ENCODE results near the gene AGBL4. TPM values are rescaled to one million over a fixed set of nuclear protein-coding genes. Genes with fewer than 3 reads are reported as not detected.

The AGBL4 gene
- total RNA-seq, 3 donors from 2014 or later: 0.46 to 0.57 TPM; not detected in 1

GRCh38 chr1:48681476-48682305 lies 1342.1 kb downstream of the AGBL4 start:
- Histone ChIP-seq H3K36me3 (ENCODE audit: low read depth) (no peaks in the 10 kb centered on the region), H3K4me1 (ENCODE audit: low read depth) (no peaks in the 10 kb centered on the region), H3K9me3 (no peaks in the 10 kb centered on the region), H3K4me3 (no peak overlapping the region)
- no peak for TF ChIP-seq CTCF (IDR thresholded peaks at IDR 0.05)
- no peak for DNase-seq
- intact Hi-C loops (cut with DNase I, micrococcal nuclease): no loop called here
- no peak for ATAC-seq

DNA sequence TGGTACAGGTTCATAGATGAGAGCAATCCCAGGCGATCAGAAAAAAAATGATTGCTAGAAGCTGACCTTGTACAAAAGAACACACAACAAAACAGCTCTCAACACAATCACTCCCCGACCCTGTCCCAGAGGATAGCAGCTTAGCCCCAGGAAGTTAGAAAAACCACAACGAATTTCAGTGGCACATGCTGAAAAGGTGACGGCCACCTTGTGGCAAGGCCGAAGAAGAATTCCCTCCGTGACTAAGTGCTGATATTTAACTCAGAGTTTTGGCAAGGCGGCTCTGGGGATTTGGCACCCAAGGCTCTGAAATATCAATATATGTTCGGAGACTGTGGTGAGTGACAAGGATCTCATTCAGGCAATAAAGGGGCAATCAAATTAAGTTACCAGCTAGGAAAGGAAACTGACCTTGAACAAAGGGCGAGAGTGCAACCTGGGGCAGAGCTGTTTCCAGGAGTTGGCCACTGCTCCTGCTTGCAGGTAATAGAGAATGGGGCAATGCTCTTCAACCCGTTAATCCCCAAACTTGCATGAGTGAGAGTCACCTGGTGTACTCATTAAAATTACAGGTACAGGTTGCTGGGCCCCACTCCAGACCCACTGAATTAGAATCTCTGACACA lies 1343.2 kb downstream of the AGBL4 start:
- no peak overlapping the region for H3K4me3 ChIP-seq
- DNase-seq (no peak), ATAC-seq (peak; percentile 9)
- no peaks in the 10 kb centered on the region for H3K36me3 ChIP-seq (ENCODE audit: low read depth)
- TF ChIP-seq CTCF (IDR thresholded peaks at IDR 0.05): no peak
- H3K4me1 ChIP-seq (ENCODE audit: low read depth): no peaks in the 10 kb centered on the region
- H3K9me3 ChIP-seq: no peaks in the 10 kb centered on the region
- intact Hi-C loops (cut with DNase I, micrococcal nuclease): no loop called here

GRCh38 chr1:48679859-48680258 lies 1343.9 kb downstream of the AGBL4 start:
- no peak for DNase-seq
- Histone ChIP-seq H3K4me1 (ENCODE audit: low read depth) (no peaks in the 10 kb centered on the region), H3K4me3 (no peak overlapping the region), H3K9me3 (no peaks in the 10 kb centered on the region), H3K36me3 (ENCODE audit: low read depth) (no peaks in the 10 kb centered on the region)
- no peak for TF ChIP-seq CTCF (IDR thresholded peaks at IDR 0.05)
- no peak for ATAC-seq
- intact Hi-C loops (cut with DNase I, micrococcal nuclease): loop anchor here in 1 of 2 donors (10.0 kb wide), 1 partner anchor 135 kb away; no protein-coding TSS in a partner anchor

DNA sequence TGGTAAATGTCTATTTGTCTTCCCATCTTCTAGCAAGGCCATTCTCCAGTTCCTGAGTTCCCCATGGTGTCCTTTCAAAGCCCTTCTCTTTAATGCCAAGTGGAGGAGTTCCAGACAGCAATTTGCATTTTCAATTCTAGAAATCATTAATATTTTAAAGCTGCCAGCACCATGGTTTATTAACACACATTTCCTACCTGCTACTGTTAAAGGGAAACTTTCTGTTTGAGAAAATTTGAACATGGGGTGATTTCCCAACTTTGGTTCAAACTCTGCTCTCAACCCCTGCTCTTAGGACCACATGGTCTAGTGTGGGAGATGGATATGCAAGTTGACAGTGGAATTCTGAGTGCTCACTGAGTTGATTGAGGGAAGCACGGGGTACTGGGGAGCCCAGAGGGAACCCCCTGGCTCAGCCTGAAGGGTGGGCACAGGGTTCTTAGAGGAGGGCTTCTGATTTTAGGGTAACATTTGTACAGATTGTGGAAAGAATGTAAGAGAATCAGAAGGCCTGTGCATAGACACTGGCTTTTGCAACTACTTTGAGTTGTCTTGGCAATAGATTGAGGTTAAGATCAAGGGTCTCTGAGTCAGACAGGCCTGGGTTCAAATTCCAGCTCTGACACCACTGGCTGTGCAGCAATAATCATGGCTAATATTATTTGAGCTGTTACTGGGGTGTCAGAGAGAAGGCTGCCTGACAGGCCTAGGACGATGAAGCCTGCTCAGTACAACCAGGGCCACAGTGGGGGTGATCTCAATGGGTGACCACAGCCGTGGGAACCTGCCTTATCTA lies 1344.8 kb downstream of the AGBL4 start:
- Histone ChIP-seq H3K4me1 (ENCODE audit: low read depth) (no peaks in the 10 kb centered on the region), H3K36me3 (ENCODE audit: low read depth) (no peaks in the 10 kb centered on the region), H3K4me3 (no peak overlapping the region), H3K9me3 (no peaks in the 10 kb centered on the region)
- no peak for TF ChIP-seq CTCF (IDR thresholded peaks at IDR 0.05)
- ATAC-seq (no peak), DNase-seq (no peak)
- intact Hi-C loops (cut with DNase I, micrococcal nuclease): loop anchor here in 1 of 2 donors (10.0 kb wide), 1 partner anchor 136 kb away; no protein-coding TSS in a partner anchor
